Activated CD4-positive, alpha-beta T cell treated with anti-CD3 and anti-CD28 coated beads, Interleukin-2, amount 50 U/mL, for 24 hours (primary cell): Measurements from ENCODE around the gene KLHL22.

Experiments
- DNase-seq, 2 donors: peaks; one replicate each; pipeline ENCODE4 v3.0.0-alpha.2; 2020; ENCODE audit warnings: low read depth in 1 of 2, low spot score in 1 of 2

Gene KLHL22

DNA sequence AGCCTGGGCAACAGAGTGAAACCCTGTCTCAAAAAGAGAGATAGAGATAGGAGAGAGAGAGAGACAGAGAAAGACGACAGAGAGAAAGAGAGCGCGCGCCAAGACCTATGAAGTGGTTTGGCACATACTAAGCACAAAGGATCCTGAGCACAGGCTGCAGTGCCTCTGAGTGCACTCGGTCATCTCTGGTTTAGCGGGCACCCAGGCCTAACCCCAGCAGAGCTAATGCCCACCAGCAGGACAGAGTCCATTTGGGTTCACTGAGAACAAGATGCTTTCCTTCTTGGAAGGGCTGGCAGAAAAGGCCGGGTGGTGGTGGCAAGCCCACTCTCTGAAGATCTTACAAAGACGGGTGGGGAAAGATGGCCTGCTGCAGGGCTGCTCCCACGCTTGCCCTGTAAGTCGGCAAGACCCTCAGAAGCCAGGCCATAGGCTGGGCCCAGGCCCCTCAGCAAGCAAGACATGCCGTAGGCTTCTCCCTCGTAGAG is 61.3 kb downstream of the KLHL22 start:
- DNase-seq: no peak

DNA sequence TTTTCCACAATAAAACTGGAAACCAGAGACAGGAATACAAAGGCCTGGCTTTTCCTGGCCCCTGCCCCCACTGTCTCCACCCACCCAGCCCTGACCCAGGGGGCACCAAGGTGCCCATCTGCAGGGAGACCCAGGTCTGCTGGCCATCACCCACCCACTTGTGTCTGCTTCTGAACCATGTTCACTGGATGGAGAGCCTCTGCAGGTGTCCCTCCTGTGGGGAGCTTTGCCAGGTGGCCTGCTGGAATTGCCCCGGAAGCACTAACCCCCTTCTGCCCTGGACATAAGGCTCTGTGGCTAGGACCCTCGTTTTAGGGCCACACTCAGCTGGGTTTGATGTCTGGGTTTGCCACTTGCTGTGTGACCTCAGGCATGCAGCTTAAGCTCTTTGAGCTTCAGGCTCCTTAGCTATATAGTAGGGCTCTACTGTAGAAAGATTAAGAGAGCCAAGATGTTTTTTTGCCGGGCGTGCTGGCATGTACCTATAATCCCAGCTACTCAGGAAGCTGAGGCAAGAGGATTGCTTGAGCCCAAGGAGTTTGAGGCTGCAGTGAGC is 61.8 kb downstream of the KLHL22 start:
- no peak for DNase-seq

DNA sequence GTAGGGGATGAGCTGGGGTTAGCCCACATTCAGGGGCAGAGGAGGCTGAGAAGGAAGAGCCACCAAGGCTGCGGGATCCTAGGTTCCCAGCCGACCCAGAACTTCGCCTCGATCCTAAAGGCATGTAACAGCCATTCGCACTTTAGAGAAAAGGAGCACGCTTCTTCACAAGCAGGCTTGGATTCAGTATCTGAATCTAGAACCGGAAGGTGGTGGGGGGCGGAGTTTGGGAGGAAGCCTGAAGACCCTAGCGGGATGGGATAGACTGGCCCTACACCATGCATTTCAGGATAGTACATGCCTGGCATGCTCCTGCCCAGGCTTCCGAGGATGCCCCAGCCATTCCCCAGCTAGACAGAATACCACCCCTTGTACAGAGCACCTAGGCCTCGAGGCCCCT is 62.4 kb downstream of the KLHL22 start:
- no peak for DNase-seq

DNA sequence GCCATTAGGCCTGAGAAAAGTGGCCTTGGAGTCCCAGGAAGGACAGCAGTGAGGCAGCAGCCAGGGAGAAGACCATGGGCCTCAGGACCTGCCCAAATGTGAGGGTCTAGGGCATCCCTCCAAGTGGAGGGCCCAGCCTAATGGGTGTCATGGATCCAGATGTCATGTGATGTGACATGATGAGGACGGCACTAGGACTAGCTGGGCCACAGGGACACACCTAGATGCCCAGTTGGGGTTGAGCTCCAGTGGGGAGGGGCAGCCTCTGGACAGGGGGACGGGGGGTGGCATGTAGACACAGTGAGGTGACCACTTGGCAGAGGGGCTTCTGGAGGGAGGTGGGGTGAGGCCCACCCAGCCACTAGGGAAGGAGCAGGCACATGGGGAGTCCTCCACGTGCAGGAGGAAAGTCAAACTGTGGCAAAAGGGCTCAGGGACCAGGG is 63.3 kb downstream of the KLHL22 start:
- DNase-seq: no peak

DNA sequence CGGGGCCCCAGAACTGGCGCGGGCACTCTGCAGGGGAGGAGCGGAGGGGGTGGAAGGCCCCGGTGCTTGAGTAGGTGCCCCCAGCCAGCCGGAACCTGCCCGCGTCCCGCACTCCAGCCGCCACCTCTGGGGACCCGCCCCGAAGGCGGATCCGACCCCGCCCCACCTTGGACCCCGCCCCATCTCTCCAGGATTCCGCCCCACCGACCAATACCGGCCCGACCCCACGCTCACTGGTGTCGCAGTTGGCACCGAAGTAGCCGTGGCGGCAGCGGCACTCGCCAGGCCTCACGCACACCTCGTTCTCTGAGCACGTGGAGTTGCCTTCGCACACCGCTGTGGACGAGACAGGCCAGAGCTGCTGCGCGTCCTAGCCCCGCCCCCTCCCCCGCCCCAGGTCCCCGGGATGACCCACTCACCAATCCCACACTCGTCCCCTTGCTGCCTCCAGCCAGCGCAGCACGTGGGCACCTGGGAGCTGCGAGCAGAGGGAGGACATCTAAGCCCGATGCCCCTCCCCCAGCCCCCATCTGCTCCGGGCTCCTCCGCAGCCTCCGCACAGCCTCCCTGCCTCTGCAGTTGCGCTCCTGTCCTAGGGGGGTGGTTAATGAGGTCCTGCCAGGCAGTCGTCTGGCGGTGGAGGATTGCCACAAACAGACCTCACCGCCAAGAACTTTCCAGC is 63.9 kb downstream of the KLHL22 start:
- DNase-seq: no peak

DNA sequence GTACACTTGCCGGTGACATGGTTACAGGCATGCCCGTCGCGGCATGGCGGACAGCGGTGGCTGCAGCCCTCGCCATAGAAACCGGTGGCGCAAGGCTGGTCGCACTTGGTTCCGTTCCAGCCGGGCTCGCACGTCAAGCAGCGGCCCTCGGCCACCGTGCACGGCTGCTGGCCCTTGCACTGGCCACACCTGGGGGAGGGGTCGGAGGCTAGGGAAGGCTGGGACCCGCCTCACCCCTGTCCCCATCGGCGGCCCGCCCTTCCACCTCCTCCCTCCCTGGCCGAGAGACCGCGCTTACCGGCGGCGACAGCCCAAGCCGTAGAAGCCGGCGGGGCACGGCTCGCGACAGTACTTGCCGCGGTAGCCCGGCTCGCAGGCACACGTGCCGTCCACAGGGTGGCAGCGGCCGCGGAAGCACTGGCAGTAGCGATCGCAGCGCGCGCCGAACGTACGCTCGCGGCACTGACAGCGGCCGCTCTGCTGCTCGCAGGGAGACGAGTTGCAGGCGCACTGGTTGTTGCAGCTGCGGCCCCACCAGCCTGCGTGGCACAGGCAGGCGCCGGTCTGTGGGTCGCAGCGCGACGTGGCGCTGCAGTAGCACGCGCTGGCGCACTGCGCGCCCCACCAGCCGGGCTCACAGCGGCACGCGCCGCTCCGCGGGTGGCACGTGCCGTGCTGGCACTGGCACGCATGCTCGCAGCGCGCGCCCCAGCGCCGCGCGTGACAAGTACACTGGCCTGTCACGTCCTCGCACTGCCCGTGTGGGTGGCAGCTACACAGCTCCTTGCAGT is 64.7 kb downstream of the KLHL22 start:
- DNase-seq: peak; percentile 28 to 38

DNA sequence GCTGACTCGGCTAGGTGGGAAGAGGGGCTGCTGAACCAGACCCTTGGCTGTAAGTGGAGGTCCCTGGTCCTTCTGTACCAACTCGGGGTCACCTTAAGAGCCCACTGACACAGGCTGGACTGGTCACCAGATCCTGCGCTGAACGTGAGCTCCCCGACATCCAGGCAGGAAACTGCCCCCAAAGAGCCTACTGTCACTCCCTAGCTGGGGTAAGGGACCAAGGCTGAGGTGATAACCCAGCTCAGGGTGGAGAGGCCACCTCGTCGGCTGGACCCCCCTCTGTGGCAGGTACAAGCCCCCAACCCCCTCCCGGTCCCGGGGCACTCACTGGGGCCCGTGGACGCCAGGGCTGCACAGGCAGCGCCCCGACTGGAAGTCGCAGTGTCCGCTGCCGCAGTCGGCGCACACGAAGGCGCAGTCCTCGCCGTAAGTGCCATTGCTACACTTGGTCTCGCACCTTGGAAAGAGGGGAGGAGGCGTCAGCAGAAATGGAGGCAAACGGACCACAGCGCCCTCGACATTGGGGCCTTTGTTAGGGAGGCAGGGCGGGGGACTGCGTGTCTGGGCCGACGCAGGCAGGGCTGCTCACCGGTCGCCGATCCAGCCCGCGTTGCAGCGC is 65.4 kb downstream of the KLHL22 start:
- no peak for DNase-seq

DNA sequence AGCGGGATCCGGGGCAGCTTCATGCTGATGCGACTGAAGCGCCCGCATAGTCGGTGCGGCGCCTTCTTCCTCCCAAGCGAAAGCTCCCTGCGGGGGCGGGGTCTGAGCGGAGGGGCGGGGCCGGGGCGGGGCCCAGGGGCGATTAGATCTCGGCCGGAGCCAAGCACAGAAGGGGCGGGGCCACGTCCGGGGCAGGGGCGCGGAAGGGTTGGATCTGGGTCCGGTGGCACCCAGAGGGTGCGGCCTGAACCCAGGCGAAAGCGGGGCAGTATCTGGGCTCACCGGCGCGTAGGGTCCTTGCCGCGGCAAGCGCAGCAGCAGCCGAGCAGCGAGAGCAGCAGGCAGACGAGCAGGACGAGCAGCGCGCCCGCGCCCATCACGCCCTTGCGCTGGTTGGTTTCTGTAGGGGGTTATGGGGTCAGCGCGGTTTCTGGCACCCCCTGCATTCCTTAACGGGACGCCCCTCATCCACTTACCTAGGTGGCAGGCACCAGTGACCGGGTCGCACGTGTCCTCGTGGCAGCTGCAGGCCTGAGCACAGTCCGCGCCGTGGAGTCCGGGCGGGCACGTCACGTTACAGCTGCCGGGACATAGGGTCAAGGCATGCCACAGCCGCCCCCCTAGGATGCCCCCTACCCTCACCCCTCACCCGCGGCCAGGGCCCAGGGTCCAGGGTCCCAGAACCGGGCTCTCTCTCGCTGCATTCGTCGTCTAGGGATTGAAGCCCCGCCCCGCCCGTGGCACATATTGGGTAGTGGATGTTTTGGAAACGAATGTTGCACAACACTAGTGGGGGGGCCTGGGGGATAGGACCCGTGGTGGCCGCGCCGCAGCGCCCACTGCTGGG is 66.1 kb downstream of the KLHL22 start:
- DNase-seq: peak; percentile 55 to 67

DNA sequence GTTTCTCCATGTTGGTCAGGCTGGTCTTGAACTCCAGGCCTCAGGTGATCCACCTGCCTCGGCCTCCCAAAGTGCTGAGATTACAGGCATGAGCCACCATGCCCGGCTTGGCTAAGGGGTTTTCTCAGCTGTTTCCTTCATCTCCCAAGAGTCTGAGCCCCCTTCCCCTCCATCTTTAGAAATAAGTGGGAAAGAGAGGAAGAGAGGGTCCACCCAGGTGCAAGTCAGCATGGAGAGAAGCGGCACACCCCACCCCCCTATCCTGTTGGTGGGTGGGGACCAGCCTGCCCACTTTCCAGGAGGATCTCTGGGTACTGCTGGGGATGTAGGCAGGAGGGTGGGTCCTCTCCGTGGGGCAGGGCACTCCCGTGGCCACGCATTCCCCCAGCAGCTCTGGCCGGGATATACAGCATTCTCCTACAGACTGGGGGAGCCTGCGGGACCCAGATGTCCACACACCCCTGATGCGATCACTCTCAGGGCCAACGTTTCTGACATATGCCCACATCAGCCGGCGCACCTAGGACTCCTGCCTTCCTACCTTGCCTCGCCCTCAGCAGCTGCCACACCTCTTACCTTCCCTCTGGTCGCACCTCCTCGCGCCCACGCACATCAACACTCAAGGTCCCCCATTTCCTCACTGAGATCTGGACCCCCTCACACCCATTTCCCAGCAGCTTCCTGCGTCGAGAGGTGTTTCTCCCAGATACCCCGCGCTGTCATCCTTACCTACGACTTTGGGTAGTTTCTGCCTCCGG is 66.9 kb downstream of the KLHL22 start:
- DNase-seq: no peak

DNA sequence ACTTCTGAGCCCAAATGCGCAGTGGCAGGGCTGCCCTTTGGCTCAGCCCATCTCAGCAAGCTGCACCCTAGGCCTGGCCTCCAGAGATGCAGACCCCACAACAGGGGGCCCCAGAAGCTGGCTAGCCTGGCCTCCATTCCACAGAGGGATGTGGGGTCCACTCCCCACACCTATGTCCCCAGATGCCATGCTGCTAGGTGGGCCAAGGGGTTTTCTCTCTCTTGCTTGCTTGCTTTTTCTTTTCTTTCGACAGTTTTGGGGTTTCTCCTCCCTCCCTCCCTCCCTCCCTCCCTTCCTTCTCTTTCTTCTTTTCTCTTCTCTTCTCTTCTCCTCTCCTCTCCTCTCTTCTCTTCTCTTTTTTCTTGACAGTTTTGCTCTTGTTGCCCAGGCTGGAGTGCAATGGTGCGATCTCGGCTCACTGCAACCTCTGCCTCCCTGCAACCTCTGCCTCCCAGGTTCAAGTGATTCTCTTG is 67.6 kb downstream of the KLHL22 start:
- DNase-seq: no peak

DNA sequence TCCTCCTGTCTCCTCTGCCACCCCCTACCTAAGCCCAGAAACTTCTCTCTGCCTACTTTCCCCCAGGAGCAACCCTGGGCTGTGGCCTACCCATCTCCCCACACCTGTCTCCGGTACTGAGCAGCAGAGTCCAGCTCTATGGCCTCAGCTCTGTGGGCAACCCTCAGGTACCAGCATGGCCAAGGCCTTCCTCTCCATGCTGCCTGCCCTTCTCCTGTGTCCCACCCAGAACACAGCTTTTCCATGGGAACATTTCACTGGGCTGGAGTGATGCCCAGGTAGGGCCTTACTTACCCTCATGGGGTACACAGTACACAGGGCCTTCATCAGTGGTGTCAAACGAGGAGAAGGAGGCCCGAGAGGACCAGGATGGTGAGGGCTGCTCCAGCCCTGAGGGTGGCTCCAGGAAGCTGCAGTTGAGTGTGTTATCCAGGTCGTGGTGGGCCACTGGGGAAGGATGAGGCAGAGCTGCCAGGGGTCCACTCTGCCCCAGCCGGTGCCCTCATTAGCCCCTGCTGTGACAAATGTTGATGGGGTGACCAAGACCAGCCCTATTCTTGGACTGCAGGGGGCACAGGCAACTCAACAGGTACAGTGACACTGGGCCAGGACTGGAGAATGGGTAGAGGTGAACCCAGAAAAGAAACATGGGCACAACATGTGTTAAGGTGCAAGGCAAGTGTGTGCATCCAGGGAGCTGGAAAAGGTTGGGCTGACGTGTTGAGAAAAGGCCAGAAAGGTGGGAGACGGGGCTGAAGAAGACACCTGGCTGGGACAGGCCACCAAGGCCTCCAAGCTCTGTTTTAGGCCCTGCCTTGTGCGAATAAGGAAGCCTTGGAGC is 68.3 kb downstream of the KLHL22 start:
- DNase-seq: no peak

DNA sequence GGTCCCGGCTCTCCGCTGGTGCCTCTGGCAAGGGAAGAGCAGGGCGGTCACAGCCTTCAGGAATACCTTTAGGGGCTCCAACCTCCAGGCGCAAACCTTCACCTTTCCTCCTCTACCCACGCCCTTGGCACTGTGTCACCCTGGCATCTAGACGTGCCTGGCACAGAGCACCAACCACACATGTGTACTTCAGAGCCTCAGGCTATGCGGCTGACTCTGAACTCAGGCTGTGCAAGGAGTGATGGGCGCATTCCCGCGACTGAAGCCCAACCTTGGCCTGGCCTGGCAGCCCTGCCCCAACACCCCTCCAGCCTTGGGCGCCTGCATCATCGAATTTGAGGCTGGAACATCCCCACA is 69.4 kb downstream of the KLHL22 start:
- no peak for DNase-seq

DNA sequence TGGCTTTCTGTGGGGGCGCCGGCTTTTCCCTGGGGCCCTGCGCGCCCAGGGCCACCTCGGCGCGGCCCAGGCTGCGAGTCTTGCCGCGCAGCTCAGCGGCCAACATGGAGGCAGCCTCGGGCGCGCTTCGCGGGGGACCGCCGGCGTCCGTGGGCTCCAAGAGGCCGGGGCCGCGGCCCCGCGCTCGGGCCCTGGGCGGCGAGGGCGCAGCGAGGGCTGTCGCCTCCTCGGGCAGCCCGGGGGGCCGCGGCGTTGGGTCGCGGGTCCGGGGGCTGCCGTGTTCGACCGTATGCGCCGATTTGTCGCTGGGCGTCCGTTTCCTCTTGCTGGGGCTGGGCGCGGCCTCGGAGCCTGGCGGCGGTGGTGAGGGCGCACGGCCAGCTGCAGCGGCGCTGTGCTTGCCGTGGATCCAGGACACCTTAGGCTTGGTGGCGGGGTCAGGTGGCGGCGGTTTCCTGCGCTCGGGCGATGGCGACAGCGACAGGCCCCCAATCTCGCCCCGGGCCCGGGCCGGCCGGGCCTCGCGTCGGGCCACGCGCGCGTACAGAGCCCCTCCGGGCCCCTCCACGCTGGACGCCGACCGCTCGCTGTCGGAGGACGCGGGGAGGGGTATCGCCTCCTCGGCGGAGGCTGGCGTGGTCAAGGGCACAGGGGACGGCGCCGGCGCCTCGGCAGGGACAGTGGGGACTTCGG is 69.9 kb downstream of the KLHL22 start:
- DNase-seq: no peak

DNA sequence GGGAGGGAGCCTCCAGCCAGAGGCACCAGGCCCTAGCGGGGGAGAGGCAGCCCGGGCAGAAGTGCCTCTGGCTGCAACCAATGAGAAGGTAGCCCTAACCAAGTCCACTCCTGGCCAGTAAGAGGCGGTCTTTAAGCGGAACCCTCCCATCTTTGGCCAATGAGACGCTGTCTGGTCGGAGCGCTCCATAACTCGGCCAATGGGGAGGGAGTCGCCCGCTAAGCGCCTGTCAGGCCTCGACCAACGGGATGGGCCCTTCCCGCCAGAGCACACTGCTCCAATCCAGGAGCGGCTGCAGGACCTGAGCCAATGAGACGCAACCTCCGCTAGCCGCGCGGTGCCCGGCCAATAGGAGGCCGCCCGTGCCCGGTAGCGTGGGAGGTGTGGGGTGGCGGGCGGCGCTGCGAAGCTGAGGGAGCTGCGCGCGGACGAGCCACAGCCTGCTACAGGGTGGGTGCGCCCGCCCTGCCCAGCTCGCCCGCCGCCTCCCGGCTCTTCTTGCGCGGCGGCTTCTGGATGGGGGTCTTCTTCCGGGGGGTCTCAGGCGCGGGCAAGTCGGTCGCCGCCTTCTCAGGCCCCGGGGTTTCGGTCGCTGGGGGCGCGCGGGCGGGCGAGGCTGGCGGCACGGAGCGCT is 70.5 kb downstream of the KLHL22 start:
- no peak for DNase-seq

DNA sequence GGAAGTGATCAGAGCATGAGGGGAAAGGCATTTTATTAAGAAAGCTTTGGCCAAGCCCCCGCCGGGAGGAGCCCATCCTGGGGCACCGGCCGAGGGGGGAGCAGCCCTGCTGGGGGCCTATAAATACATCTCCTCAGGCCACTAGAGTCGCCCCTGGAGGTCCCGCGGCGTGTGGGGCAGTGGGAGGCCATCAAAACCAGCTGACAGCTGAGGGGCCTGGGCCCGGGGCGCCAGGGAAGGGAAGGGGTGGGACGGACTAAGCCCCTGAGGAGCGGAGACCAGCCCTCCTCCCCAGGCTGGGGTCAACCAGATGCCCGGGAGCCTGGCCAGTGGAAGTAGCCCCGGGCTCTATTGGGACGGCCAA is 71.0 kb downstream of the KLHL22 start:
- no peak for DNase-seq

DNA sequence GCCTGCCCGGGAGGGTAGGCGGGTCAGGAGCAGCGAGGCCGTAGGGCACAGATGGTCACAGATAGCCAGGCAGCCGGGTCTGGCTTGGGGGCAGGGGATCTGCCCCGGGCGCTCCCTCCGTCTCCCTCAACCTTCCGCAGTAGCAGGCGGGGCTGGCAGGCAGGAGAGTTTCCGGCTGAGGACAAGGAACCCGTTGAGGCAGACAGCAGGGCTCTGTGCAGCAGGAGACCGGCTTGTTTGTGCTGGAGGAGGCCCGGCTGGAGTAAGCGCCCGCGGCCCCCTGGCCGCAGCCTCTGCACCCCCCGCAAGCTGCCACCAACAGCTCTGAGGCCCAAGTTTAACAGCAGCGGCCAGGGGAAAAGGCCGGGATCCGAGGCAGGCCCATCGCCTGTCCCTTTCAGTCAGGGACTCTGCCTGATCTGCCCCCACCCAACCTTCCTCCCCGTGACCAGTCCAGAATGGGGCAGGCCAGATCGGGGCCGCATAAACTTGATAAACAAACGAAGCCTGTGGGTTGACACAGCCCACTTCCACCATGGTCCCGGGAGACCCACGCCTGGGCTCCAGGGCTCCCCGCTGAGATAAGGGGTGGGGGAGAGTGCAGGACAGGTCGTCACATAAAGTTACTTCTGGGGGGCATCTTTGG is 71.6 kb downstream of the KLHL22 start:
- no peak for DNase-seq

DNA sequence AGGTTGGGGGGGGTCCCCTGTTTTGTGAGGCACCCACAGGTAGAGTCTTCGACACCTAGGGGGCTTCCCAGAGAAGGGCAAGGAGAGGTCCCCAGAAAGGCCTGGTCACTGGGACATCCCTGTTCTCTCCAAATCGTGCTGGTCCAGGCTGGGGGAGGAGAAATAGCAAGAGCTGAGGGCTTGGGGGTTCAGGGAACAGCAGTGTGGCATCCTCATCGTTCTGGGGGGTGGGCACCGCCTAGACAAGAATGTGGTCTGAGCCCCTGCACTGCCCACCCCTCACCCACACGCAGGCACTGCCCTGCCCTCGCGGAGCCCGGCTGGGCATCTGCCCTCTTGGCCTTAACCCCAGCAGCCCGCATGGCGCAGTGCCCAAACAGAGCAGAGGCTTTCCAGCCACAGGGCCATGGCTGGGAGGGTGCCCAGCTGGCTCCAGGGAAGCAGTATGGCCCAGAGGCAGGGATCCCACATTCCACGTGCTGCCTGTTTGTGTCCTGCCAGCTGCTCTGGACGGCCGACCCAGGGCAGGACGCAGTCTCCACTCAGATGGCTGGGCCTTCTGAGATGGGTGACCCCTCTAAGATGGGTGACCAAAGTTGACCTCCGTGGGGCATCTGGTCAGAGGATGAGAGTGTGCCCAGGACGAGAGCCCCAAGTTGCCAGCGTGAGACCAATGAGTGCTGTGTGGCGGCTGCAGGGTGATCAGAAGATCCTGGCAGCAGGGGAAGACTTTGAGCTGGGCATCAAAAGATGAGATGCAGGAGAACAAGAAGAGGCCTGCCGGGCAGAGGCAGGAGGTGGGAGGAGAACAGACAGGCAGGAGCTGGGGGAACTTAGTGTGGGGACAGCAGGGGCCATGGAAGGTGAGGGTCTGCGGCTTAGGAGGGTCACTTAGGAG is 72.3 kb downstream of the KLHL22 start:
- no peak for DNase-seq
